Liver (tissue), 3 donors: ENCODE measurements around the gene SERPINB8.

Experiments
- RXRA ChIP-seq, 2 donors: IDR thresholded peaks; 2 replicates each; pipeline ENCODE4 v1.6.1; 2017 to 2018; ENCODE audit warnings: antibody characterized with exemption in 2 of 2, mild to moderate bottlenecking in 1 of 2
- SP1 ChIP-seq: IDR thresholded peaks from 2 replicates; pipeline ENCODE4 v1.6.1; 2018; ENCODE audit warnings: antibody characterized with exemption, mild to moderate bottlenecking
- TAF1 ChIP-seq: conservative IDR thresholded peaks from 2 replicates; pipeline ENCODE4 v1.6.1; 2016; ENCODE audit warnings: antibody characterized with exemption, mild to moderate bottlenecking
- YY1 ChIP-seq: IDR thresholded peaks from 2 replicates; pipeline ENCODE4 v1.6.1; 2016; ENCODE audit warnings: antibody characterized with exemption, mild to moderate bottlenecking
- TF ChIP-seq, protein P1 (sequence below): fragments of 150-350 bp; IDR thresholded peaks from 2 replicates; pipeline ENCODE4 v1.5.1; 2017; ENCODE audit warnings: improper control_type of control experiment, low read depth, low read length; ENCODE audit not compliant: missing input control
- TF ChIP-seq, protein P2 (sequence below): IDR thresholded peaks from 2 replicates; pipeline ENCODE4 v1.6.1; 2016; ENCODE audit warnings: antibody characterized with exemption
- TF ChIP-seq, protein P3 (sequence below): IDR thresholded peaks from 2 replicates; pipeline ENCODE4 v1.6.1; 2016; ENCODE audit warnings: antibody characterized with exemption, mild to moderate bottlenecking
- donor health status: healthy.
- donor health status: healthy.

DNA sequence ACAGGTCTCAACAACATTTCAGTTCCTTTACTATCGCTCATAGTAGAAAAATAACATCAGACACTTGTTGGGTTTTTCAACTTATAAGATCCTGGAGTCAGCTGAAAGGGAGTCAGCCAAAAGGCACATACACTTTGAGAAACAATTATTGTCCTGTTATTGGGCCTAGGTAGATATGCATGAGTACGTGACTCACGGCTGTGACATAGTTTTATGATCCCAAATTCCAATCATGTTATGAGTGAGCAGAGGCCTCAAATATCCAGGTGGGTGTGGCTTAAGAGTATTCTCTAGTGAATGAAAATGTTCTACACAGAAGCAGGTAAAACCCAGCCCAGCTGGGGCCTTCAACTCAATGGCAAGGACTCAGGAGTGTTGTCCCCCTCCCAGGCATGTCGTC lies 27.2 kb downstream of the SERPINB8 start:
- TF ChIP-seq, protein P1, sequence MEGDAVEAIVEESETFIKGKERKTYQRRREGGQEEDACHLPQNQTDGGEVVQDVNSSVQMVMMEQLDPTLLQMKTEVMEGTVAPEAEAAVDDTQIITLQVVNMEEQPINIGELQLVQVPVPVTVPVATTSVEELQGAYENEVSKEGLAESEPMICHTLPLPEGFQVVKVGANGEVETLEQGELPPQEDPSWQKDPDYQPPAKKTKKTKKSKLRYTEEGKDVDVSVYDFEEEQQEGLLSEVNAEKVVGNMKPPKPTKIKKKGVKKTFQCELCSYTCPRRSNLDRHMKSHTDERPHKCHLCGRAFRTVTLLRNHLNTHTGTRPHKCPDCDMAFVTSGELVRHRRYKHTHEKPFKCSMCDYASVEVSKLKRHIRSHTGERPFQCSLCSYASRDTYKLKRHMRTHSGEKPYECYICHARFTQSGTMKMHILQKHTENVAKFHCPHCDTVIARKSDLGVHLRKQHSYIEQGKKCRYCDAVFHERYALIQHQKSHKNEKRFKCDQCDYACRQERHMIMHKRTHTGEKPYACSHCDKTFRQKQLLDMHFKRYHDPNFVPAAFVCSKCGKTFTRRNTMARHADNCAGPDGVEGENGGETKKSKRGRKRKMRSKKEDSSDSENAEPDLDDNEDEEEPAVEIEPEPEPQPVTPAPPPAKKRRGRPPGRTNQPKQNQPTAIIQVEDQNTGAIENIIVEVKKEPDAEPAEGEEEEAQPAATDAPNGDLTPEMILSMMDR, result no peak
- TF ChIP-seq TAF1 (no peak), SP1 (no peak), YY1 (no peak), RXRA (IDR thresholded peaks at IDR 0.05) (no peak)
- TF ChIP-seq, protein P2, sequence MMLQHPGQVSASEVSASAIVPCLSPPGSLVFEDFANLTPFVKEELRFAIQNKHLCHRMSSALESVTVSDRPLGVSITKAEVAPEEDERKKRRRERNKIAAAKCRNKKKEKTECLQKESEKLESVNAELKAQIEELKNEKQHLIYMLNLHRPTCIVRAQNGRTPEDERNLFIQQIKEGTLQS, result no peak
- TF ChIP-seq, protein P3, sequence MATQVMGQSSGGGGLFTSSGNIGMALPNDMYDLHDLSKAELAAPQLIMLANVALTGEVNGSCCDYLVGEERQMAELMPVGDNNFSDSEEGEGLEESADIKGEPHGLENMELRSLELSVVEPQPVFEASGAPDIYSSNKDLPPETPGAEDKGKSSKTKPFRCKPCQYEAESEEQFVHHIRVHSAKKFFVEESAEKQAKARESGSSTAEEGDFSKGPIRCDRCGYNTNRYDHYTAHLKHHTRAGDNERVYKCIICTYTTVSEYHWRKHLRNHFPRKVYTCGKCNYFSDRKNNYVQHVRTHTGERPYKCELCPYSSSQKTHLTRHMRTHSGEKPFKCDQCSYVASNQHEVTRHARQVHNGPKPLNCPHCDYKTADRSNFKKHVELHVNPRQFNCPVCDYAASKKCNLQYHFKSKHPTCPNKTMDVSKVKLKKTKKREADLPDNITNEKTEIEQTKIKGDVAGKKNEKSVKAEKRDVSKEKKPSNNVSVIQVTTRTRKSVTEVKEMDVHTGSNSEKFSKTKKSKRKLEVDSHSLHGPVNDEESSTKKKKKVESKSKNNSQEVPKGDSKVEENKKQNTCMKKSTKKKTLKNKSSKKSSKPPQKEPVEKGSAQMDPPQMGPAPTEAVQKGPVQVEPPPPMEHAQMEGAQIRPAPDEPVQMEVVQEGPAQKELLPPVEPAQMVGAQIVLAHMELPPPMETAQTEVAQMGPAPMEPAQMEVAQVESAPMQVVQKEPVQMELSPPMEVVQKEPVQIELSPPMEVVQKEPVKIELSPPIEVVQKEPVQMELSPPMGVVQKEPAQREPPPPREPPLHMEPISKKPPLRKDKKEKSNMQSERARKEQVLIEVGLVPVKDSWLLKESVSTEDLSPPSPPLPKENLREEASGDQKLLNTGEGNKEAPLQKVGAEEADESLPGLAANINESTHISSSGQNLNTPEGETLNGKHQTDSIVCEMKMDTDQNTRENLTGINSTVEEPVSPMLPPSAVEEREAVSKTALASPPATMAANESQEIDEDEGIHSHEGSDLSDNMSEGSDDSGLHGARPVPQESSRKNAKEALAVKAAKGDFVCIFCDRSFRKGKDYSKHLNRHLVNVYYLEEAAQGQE, result no peak
